Suprapubic skin (tissue), 4 donors: ENCODE data around the gene PPM1N.

Experiments
- CTCF ChIP-seq, 2 donors: fragments of 200-600 bp in 1 of 2; fragments of 450-650 bp in 1 of 2; sonication (generic) in 1 of 2; IDR thresholded peaks; one replicate each; pipeline ENCODE4 v1.5.1; 2016 to 2019; ENCODE audit warnings: antibody characterized with exemption in 2 of 2, mild to moderate bottlenecking in 1 of 2, moderate library complexity in 1 of 2
- EP300 ChIP-seq: sonication (generic); formaldehyde crosslinking; IDR thresholded peaks from one replicate; pipeline ENCODE4 v1.6.1; 2017; ENCODE audit warnings: antibody characterized with exemption
- POLR2A ChIP-seq, 2 donors: fragments of 450-650 bp; IDR thresholded peaks; one replicate each; pipeline ENCODE4 v1.6.1; 2017; ENCODE audit warnings: antibody characterized with exemption in 2 of 2, mild to moderate bottlenecking in 2 of 2, moderate library complexity in 2 of 2
- POLR2AphosphoS5 ChIP-seq, 3 donors: sonication (generic); formaldehyde crosslinking; IDR thresholded peaks; one replicate each; pipeline ENCODE4 v1.6.1; 2017; ENCODE audit warnings: antibody characterized with exemption in 3 of 3

- TF ChIP-seq CTCF (IDR thresholded peaks at IDR 0.05) (peak; percentile 92 to 99), POLR2A (IDR thresholded peaks at IDR 0.05) (no peak), POLR2AphosphoS5 (IDR thresholded peaks at IDR 0.05) (peak in 1 of 3 donors; percentile 30), EP300 (no peak)
Measured at GRCh38 chr19:45478454-45479238, 19.6 kb upstream of the PPM1N start.
